SK-N-SH treated with all-trans-retinoic acid at 6 μM for 48 hours (cell line): ENCODE data around the gene PPP2R2C.

Experiments
- ATAC-seq: fragments of 200-7000 bp; cut with Tn5 transposase; 3 replicates; pipeline ENCODE4 v1.9.1; 2020; ENCODE audit warnings: mild to moderate bottlenecking, moderate library complexity
- ARNTL ChIP-seq: fragments of 450-650 bp; formaldehyde crosslinking; IDR thresholded peaks from 2 replicates; pipeline ENCODE4 v1.5.0; 2020; ENCODE audit warnings: low read depth, mild to moderate bottlenecking, moderate library complexity, borderline replicate concordance
- BACH2 ChIP-seq: fragments of 250-450 bp; sonication (Bioruptor Pico); IDR thresholded peaks from 2 replicates; pipeline ENCODE4 v1.9.0; 2021; ENCODE audit warnings: mild to moderate bottlenecking, borderline replicate concordance
- CSDC2 ChIP-seq: fragments of 250-450 bp; sonication (Bioruptor Pico); IDR thresholded peaks from 2 replicates; pipeline ENCODE4 v1.5.0; 2020; ENCODE audit warnings: mild to moderate bottlenecking, moderate library complexity
- ESRRG ChIP-seq: fragments of 250-450 bp; sonication (Bioruptor Pico); IDR thresholded peaks from 2 replicates; pipeline ENCODE4 v1.6.1; 2021; ENCODE audit warnings: mild to moderate bottlenecking
- GLIS3 ChIP-seq: fragments of 250-450 bp; sonication (Bioruptor Pico); IDR thresholded peaks from 2 replicates; pipeline ENCODE4 v1.5.0; 2020; ENCODE audit warnings: mild to moderate bottlenecking, moderate library complexity
- ISL1 ChIP-seq: fragments of 250-450 bp; sonication (Bioruptor Pico); IDR thresholded peaks from 2 replicates; pipeline ENCODE4 v2.1.2; 2022; ENCODE audit warnings: mild to moderate bottlenecking, moderate library complexity
- OSR1 ChIP-seq: fragments of 250-450 bp; sonication (Bioruptor Pico); IDR thresholded peaks from 2 replicates; pipeline ENCODE4 v1.8.0; 2022; ENCODE audit warnings: moderate library complexity, mild to moderate bottlenecking, inconsistent platforms
- PPARA ChIP-seq: fragments of 250-450 bp; sonication (Bioruptor Pico); IDR thresholded peaks from 2 replicates; pipeline ENCODE4 v1.5.0; 2020; ENCODE audit warnings: mild to moderate bottlenecking, borderline replicate concordance
- RARB ChIP-seq: fragments of 250-450 bp; sonication (Bioruptor Pico); IDR thresholded peaks from 2 replicates; pipeline ENCODE4 v1.8.0; 2021; ENCODE audit warnings: mild to moderate bottlenecking, moderate library complexity
- TCF4 ChIP-seq: fragments of 250-450 bp; sonication (Bioruptor Pico); IDR thresholded peaks from 2 replicates; pipeline ENCODE4 v1.8.0; 2021; ENCODE audit warnings: mild to moderate bottlenecking, moderate library complexity, borderline replicate concordance
- TOX ChIP-seq: fragments of 250-450 bp; sonication (Bioruptor Pico); IDR thresholded peaks from 2 replicates; pipeline ENCODE4 v1.8.0; 2021; ENCODE audit warnings: mild to moderate bottlenecking, moderate library complexity, borderline replicate concordance
- ZC3H10 ChIP-seq: fragments of 250-450 bp; sonication (Bioruptor Pico); IDR thresholded peaks from 2 replicates; pipeline ENCODE4 v1.5.1; 2021; ENCODE audit warnings: mild to moderate bottlenecking, moderate library complexity
- ZFP3 ChIP-seq: fragments of 250-450 bp; sonication (Bioruptor Pico); IDR thresholded peaks from 2 replicates; pipeline ENCODE4 v1.5.0; 2020; ENCODE audit warnings: mild to moderate bottlenecking, moderate library complexity
- ZFP30 ChIP-seq: fragments of 450-650 bp; formaldehyde crosslinking; IDR thresholded peaks from 2 replicates; pipeline ENCODE4 v1.5.0; 2022; ENCODE audit warnings: mild to moderate bottlenecking, moderate library complexity
- ZNF565 ChIP-seq: fragments of 450-650 bp; formaldehyde crosslinking; conservative IDR thresholded peaks from 2 replicates; pipeline ENCODE4 v1.5.0; 2020; ENCODE audit warnings: low read depth, mild to moderate bottlenecking, moderate library complexity
- ZNF70 ChIP-seq: fragments of 450-650 bp; formaldehyde crosslinking; IDR thresholded peaks from 2 replicates; pipeline ENCODE4 v1.5.0; 2020; ENCODE audit warnings: mild to moderate bottlenecking, moderate library complexity
- ZNF8 ChIP-seq: fragments of 450-650 bp; formaldehyde crosslinking; IDR thresholded peaks from 2 replicates; pipeline ENCODE4 v1.5.0; 2020; ENCODE audit warnings: mild to moderate bottlenecking, moderate library complexity
- TF ChIP-seq, protein P1 (sequence below): fragments of 250-450 bp; sonication (Bioruptor Pico); IDR thresholded peaks from 2 replicates; pipeline ENCODE4 v1.5.1; 2020; ENCODE audit warnings: low read depth, mild to moderate bottlenecking, moderate library complexity
- TF ChIP-seq, protein P2 (sequence below): fragments of 250-450 bp; sonication (Bioruptor Pico); IDR thresholded peaks from 2 replicates; pipeline ENCODE4 v1.5.1; 2021; ENCODE audit warnings: mild to moderate bottlenecking, moderate library complexity
- TF ChIP-seq, protein P3 (sequence below): fragments of 250-450 bp; sonication (Bioruptor Pico); IDR thresholded peaks from 2 replicates; pipeline ENCODE4 v1.8.0; 2021; ENCODE audit warnings: low read depth, mild to moderate bottlenecking, moderate library complexity, borderline replicate concordance
- TF ChIP-seq, protein P4 (sequence below): fragments of 250-450 bp; sonication (Bioruptor Pico); IDR thresholded peaks from 2 replicates; pipeline ENCODE4 v1.5.0; 2020; ENCODE audit warnings: mild to moderate bottlenecking, moderate library complexity
- TF ChIP-seq, protein P5 (sequence below): fragments of 250-450 bp; sonication (Bioruptor Pico); IDR thresholded peaks from 2 replicates; pipeline ENCODE4 v1.8.0; 2020; ENCODE audit warnings: mild to moderate bottlenecking, moderate library complexity, borderline replicate concordance

PPP2R2C gene

DNA sequence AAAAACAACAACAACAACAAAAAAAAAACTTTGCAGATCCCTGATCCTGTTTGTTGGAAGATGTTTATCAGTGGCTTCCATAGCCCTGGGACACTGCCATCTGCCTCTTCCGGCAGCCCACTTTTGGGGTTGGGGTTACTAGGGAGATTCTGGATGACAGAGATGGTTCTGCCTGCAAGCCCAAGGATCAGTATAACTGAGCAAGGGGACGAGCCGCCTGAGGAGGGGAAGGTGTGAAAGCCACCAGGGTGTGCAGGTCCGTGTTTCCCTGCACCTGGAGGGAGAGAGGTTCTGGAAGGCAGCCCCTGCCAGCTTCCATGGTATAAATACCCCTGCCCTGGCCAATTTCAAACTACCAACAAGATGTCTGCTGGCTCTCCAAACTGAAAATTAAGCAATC lies 41.5 kb downstream of the PPP2R2C start:
- TF ChIP-seq, protein P1, sequence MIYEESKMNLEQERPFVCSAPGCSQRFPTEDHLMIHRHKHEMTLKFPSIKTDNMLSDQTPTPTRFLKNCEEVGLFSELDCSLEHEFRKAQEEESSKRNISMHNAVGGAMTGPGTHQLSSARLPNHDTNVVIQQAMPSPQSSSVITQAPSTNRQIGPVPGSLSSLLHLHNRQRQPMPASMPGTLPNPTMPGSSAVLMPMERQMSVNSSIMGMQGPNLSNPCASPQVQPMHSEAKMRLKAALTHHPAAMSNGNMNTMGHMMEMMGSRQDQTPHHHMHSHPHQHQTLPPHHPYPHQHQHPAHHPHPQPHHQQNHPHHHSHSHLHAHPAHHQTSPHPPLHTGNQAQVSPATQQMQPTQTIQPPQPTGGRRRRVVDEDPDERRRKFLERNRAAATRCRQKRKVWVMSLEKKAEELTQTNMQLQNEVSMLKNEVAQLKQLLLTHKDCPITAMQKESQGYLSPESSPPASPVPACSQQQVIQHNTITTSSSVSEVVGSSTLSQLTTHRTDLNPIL (CRISPR knock-in tag), result no peak
- TF ChIP-seq ARNTL (no peak), TOX (CRISPR knock-in tag) (no peak), RARB (no peak), ZC3H10 (CRISPR knock-in tag) (no peak), BACH2 (CRISPR knock-in tag) (no peak), ZNF565 (CRISPR knock-in tag) (no peak), ISL1 (no peak), CSDC2 (CRISPR knock-in tag) (no peak), ZFP3 (CRISPR knock-in tag) (no peak)
- TF ChIP-seq, protein P2, sequence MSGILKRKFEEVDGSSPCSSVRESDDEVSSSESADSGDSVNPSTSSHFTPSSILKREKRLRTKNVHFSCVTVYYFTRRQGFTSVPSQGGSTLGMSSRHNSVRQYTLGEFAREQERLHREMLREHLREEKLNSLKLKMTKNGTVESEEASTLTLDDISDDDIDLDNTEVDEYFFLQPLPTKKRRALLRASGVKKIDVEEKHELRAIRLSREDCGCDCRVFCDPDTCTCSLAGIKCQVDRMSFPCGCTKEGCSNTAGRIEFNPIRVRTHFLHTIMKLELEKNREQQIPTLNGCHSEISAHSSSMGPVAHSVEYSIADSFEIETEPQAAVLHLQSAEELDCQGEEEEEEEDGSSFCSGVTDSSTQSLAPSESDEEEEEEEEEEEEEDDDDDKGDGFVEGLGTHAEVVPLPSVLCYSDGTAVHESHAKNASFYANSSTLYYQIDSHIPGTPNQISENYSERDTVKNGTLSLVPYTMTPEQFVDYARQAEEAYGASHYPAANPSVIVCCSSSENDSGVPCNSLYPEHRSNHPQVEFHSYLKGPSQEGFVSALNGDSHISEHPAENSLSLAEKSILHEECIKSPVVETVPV (CRISPR knock-in tag), result no peak
- TF ChIP-seq, protein P3, sequence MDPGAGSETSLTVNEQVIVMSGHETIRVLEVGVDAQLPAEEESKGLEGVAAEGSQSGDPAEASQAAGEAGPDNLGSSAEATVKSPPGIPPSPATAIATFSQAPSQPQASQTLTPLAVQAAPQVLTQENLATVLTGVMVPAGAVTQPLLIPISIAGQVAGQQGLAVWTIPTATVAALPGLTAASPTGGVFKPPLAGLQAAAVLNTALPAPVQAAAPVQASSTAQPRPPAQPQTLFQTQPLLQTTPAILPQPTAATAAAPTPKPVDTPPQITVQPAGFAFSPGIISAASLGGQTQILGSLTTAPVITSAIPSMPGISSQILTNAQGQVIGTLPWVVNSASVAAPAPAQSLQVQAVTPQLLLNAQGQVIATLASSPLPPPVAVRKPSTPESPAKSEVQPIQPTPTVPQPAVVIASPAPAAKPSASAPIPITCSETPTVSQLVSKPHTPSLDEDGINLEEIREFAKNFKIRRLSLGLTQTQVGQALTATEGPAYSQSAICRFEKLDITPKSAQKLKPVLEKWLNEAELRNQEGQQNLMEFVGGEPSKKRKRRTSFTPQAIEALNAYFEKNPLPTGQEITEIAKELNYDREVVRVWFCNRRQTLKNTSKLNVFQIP (CRISPR knock-in tag), result no peak
- TF ChIP-seq, protein P4, sequence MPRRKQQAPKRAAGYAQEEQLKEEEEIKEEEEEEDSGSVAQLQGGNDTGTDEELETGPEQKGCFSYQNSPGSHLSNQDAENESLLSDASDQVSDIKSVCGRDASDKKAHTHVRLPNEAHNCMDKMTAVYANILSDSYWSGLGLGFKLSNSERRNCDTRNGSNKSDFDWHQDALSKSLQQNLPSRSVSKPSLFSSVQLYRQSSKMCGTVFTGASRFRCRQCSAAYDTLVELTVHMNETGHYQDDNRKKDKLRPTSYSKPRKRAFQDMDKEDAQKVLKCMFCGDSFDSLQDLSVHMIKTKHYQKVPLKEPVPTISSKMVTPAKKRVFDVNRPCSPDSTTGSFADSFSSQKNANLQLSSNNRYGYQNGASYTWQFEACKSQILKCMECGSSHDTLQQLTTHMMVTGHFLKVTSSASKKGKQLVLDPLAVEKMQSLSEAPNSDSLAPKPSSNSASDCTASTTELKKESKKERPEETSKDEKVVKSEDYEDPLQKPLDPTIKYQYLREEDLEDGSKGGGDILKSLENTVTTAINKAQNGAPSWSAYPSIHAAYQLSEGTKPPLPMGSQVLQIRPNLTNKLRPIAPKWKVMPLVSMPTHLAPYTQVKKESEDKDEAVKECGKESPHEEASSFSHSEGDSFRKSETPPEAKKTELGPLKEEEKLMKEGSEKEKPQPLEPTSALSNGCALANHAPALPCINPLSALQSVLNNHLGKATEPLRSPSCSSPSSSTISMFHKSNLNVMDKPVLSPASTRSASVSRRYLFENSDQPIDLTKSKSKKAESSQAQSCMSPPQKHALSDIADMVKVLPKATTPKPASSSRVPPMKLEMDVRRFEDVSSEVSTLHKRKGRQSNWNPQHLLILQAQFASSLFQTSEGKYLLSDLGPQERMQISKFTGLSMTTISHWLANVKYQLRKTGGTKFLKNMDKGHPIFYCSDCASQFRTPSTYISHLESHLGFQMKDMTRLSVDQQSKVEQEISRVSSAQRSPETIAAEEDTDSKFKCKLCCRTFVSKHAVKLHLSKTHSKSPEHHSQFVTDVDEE (CRISPR knock-in tag), result no peak
- ATAC-seq, result no peak

DNA sequence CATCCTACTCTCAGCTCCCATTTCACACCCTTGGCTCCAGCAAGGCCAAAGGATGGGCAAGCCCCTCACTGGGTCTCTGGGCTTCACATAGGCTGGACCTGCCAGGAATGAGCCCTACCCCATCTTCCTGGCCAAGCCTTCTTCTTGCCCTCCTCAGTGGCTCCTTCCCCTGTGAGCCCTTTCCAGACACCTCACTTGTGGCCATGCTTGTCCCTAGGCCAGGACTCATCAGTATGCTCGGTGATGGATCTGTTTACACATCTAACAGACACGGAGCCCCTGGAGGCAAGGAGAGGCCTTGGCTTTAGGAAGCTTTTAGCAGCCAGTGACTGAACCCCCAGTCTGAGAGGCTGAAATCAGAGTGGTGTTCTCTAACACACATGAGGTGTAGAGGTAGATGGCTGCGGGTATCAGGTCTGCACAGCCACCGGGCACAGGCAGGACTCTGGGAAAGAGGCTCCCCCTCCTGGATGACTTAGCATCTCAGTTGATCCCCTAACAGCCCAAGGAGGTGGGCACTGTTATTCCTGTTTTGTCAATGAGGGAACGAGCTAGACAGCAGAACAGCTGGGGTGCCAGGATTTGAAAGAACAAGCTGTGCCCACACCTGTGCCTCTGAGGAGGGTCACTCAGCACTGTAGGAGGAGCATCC lies 44.8 kb downstream of the PPP2R2C start:
- ATAC-seq, result no peak
- TF ChIP-seq PPARA (no peak), GLIS3 (CRISPR knock-in tag) (no peak), OSR1 (CRISPR knock-in tag) (no peak), ZFP30 (no peak), ZC3H10 (CRISPR knock-in tag) (no peak), ZFP3 (CRISPR knock-in tag) (no peak)

DNA sequence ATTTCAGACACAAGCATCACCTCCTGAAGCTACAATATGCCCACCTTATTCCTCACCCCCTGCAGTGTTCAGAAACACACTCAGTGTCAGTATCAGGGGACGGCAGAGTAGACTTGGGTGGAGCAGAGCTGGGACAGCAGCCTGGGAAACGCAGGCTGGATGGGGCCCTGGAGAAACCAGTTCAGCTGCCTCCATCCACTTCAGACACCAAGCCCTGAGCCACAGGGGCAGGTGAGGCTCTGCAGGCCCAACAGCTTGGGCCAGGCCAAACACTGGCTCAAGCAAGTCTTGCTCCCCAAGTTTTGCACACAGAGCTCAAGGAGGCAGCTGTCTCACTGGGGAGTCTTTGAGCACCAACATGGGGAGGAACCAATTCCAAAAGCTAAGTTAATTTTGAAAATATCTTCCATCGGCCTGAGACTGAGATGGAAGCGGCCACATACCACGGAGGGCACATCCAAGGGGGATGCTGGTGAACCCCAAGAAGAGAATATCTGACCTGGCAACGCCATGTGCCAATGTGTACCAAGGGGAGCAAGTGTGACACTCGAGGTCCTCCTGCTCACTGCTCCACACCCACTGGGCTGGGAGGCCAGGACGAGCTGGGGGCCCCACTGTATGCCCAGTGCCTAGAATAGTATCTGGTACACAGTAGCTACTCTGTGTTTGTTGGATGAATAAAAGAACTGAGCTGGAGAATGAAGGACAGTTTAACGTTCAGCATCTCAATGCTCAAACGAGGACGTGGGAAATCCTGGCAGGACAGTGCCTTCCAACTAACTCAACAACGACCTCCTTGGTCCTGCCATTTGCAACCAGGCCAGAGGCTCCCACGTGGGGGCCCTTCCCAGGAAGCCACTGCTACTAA lies 45.6 kb downstream of the PPP2R2C start:
- no peak for ATAC-seq
- no peak for TF ChIP-seq ZNF70
- TF ChIP-seq, protein P1 (CRISPR knock-in tag), result no peak
- TF ChIP-seq, protein P4 (CRISPR knock-in tag), result no peak
- no peak for TF ChIP-seq BACH2 (CRISPR knock-in tag)
- no peak for TF ChIP-seq ZNF8 (CRISPR knock-in tag)
- TF ChIP-seq, protein P5, sequence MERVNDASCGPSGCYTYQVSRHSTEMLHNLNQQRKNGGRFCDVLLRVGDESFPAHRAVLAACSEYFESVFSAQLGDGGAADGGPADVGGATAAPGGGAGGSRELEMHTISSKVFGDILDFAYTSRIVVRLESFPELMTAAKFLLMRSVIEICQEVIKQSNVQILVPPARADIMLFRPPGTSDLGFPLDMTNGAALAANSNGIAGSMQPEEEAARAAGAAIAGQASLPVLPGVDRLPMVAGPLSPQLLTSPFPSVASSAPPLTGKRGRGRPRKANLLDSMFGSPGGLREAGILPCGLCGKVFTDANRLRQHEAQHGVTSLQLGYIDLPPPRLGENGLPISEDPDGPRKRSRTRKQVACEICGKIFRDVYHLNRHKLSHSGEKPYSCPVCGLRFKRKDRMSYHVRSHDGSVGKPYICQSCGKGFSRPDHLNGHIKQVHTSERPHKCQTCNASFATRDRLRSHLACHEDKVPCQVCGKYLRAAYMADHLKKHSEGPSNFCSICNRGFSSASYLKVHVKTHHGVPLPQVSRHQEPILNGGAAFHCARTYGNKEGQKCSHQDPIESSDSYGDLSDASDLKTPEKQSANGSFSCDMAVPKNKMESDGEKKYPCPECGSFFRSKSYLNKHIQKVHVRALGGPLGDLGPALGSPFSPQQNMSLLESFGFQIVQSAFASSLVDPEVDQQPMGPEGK (CRISPR knock-in tag), result no peak
- TF ChIP-seq TCF4 (CRISPR knock-in tag), result no peak
- TF ChIP-seq ISL1, result no peak
- TF ChIP-seq TOX (CRISPR knock-in tag), result no peak
- no peak for TF ChIP-seq ZNF565 (CRISPR knock-in tag)
- no peak for TF ChIP-seq ESRRG (CRISPR knock-in tag)
- TF ChIP-seq GLIS3 (CRISPR knock-in tag), result no peak
- TF ChIP-seq ARNTL, result no peak
- TF ChIP-seq CSDC2 (CRISPR knock-in tag), result no peak
- no peak for TF ChIP-seq ZFP30
